ENCODE results near the gene PLXNB3.

PLXNB3 gene

GRCh38 chrX:153762626-153763173 lies 1.3 kb upstream of the PLXNB3 start:
- no peak for DNase-seq

GRCh38 chrX:153763298-153763932 lies 634 bp upstream of the PLXNB3 start:
- no peak for DNase-seq

DNA sequence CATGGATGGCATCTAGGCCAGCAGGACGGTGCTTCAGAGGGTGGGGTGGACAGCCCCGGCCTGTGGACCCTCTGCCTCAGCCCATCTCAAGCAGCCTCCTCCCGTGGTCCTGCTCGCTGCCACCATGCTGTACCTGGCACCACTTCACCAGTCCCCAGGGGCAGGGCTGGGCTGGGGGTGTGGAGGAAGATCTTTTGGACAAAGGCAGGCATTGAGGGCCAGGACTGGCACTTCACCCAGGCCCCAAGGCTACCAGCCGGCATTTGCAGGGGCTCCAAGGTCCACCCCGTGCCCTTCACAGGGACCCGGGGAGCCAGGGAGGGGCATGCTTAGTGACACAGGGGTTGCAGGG lies 713 bp downstream of the PLXNB3 start:
- DNase-seq, result no peak

GRCh38 chrX:153765138-153766079 lies 1.4 kb downstream of the PLXNB3 start:
- DNase-seq, result no peak

DNA sequence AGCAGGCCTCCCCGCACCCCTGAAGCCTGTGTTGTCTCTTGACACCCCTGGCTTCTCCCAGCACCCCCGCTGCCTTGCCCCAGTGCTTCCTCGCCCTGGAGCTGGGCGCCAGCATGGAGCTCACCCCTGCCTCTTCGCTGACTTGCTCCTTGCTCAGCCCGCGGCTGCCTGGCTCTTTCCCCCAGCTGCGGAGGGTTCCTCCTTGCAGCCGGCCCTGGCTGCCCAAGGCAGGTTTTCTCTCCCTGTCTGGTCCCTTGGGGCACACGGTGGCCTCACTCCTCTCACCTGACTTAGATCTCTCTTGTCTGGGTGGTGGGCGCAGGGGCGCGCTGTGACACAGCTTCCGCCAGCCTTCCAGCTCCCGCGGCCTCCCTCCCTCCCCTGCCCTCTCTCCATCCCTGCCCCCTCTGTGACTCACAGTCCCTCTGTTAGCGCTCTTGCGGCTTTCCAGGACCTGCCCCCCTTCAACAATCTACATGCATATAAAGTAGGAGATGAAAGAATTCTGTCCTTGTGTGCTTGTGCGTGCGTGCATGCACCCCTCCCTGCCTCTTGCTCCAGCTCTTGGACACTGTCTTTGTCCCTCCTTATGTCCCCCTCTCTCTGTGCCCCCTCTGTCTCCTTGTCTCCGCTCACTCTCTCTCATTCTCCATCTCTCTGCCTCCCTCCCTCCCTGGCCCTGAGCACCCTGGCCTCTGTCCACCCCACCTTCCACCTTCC lies 2.2 kb downstream of the PLXNB3 start:
- peak; percentile 43 for DNase-seq

DNA sequence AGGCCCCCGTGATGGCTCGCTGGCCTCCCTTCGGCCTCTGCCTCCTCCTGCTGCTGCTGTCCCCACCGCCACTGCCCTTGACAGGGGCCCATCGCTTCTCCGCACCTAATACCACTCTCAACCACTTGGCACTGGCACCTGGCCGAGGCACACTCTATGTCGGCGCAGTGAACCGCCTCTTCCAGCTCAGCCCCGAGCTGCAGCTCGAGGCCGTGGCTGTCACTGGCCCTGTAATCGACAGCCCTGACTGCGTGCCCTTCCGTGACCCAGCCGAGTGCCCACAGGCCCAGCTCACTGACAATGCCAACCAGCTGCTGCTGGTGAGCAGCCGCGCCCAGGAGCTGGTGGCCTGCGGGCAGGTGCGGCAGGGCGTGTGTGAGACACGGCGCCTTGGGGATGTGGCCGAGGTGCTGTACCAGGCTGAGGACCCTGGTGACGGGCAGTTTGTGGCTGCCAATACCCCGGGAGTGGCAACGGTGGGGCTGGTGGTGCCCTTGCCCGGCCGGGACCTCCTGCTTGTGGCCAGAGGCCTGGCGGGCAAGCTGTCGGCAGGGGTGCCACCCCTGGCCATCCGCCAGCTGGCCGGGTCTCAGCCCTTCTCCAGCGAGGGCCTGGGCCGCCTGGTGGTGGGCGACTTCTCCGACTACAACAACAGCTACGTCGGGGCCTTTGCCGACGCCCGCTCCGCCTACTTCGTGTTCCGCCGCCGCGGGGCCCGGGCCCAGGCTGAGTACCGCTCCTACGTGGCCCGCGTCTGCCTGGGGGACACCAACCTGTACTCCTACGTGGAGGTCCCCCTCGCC lies 3.0 kb downstream of the PLXNB3 start:
- DNase-seq, result no peak

DNA sequence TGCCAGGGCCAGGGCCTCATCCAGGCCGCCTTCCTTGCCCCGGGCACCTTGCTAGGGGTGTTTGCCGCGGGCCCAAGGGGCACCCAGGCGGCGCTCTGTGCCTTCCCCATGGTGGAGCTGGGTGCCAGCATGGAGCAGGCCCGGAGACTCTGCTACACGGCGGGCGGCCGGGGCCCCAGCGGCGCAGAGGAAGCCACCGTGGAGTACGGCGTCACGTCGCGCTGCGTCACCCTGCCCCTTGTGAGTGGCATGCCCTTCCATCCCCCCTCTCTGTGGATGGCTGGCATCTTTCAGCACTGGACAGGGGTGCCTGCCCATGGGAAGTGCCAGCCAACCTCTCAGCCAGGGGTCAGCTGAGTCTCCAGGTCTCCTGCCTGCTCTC lies 3.6 kb downstream of the PLXNB3 start:
- DNase-seq, result no peak

GRCh38 chrX:153768311-153769157 lies 4.5 kb downstream of the PLXNB3 start:
- DNase-seq, result no peak

DNA sequence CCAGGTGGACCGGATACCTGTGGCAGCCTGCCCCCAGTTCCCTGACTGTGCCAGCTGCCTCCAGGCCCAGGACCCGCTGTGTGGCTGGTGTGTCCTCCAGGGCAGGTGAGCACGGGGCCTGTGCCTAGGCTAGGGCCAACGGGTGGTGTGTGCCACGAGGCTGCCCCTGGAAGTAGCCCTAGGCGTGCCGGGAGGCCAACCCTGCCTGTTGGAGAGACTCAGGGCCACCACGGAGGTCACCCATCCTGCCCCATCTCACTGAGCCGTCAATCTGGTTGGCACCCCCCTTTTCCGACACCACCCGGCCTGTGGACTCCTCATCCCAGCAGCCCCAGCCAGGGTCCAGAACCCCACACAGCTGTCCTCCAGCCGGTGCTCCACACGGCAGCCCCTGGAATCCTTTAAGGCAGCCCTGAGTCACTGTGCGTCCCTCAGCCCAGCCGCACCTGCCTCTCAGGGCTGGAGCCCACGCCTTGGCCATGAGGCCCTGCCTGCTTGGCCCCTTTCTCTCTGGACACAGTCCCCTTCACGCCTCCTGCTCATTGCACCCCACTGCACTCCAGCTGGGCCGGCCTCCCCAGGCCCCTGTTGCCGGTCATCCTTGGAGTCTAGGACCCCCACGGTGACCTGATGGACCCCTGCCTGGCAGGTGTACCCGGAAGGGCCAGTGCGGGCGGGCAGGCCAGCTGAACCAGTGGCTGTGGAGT lies 5.3 kb downstream of the PLXNB3 start:
- no peak for DNase-seq

DNA sequence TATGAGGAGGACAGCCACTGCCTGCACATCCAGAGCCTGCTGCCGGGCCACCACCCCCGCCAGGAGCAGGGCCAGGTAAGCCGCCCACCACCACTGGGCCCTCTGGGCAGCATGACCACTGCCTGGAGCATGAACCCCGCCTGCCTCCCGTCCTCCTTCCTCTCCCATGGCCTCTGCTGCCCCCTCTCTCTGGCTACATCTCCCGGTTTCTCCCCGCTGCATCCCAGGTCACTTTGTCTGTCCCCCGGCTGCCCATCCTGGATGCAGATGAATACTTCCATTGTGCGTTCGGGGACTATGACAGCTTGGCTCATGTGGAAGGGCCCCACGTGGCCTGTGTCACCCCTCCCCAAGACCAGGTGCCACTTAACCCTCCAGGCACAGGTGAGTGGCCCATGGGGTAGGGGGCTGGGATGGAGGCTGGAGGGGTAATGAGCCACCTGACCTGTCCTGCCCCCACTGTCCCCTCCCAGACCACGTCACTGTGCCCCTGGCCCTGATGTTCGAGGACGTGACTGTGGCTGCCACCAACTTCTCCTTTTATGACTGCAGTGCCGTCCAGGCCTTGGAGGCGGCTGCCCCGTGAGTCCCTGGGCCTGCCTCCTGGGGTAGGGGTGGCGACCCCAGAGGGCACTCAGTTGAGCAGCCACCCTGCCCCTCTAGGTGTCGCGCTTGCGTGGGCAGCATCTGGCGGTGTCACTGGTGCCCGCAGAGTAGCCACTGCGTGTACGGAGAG lies 6.0 kb downstream of the PLXNB3 start:
- no peak for DNase-seq

- DNase-seq, result no peak
These were observed 6.8 kb downstream of the PLXNB3 start for GRCh38 chrX:153770601-153771414.

DNA sequence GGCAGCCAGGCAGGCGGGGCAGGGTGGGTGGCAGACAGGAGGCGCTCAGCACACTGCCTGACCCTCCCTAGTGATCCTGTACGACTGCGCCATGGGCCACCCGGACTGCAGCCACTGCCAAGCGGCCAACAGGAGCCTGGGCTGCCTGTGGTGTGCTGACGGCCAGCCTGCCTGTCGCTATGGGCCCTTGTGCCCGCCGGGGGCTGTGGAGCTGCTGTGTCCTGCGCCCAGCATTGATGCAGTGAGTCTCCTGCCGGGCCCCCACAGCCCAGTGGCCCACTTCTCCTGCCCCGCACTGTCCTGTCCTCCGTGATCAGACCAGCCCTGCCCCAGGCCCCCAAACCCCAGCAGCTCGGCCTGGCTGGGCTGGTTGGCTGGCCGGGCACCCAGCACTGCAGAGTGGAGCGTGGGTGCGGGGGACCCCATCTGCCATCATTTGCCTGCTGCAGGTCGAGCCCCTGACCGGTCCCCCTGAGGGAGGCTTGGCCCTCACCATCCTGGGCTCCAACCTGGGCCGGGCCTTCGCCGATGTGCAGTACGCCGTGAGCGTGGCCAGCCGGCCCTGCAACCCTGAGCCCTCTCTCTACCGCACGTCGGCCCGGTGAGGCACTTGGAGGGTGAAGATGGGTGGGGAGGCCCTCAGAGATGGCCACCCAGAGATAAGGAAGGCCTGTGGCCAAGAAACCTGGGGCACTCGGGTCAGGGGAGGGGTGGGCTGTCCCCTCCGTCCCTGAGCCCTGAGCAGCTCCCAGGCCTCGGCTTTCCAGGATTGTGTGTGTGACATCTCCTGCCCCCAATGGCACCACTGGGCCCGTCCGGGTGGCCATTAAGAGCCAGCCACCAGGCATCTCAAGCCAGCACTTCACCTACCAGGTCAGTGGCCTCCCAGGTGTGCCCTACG lies 7.6 kb downstream of the PLXNB3 start:
- no peak for DNase-seq

GRCh38 chrX:153772316-153773217 lies 8.5 kb downstream of the PLXNB3 start:
- DNase-seq, result no peak

DNA sequence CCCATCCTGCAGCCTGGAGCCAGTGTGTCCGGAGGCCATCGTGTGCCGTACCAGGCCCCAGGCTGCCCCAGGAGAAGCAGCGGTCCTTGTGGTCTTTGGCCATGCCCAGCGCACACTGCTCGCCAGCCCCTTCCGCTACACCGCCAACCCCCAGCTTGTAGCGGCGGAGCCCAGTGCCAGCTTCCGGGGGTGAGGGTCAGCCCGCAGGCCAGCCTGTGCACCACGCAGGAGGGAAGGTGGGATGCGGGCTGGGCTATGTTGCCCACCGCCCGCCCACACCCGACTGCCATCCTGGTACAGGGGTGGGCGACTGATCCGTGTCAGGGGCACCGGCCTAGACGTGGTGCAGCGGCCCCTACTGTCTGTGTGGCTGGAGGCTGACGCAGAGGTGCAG lies 9.2 kb downstream of the PLXNB3 start:
- no peak for DNase-seq

GRCh38 chrX:153773741-153774575 lies 9.9 kb downstream of the PLXNB3 start:
- DNase-seq, result no peak

Data from suppressor macrophage treated with lipopolysaccharide for 4 hours (primary cell).